HG02678 (cell line): ENCODE data around the gene PLEKHG3.

Source experiments
- ATAC-seq: cut with Tn5 transposase; IDR thresholded peaks from one replicate; pipeline ENCODE4 v1.9.1; 2021; ENCODE audit warnings: mild to moderate bottlenecking, moderate library complexity; ENCODE audit not compliant: unreplicated experiment

The PLEKHG3 gene

DNA sequence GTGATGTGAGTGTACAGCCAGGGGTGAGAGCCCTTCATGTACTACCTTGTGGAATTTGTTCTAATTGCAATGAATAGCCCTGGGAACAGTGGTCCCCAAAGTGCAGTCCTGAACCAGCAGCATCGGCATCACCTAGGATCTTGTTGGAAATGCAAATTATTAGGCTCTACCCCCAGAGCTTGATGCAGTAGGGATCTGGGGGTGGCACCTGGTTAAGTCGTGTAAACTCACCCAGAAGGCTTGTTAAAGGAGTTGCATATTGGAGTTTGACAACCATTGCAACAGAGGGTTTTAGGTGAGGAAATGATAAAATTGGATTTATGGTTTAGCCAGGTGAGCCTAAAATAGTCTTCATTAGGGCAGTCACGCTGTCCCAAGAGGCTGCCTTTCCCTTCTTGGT is 73.2 kb downstream of the PLEKHG3 start:
- ATAC-seq, result no peak

GRCh38 chr14:64778104-64778754 is 74.0 kb downstream of the PLEKHG3 start:
- ATAC-seq, result no peak

- ATAC-seq, result no peak
These were observed 75.2 kb downstream of the PLEKHG3 start for GRCh38 chr14:64779472-64779871.

DNA sequence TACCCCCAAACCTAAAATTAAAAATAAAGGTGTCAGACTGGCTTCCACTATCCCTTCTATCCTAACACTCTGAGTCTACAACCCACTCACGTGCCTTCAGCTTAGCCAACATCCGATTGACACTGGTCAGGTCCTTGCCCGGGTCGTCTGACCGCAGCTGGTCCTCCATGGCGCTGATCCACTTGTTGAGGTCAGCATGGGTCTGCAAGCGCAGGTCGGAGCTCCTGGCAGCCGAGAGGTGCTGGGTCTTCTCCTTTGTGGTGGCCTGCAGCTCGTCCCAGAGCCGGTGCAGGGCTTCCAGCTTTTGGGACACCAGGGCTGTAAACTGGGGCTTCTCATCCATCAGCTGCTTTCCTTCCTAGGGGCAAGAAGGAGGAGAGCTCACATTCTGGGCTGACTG is 78.0 kb downstream of the PLEKHG3 start:
- no peak for ATAC-seq

DNA sequence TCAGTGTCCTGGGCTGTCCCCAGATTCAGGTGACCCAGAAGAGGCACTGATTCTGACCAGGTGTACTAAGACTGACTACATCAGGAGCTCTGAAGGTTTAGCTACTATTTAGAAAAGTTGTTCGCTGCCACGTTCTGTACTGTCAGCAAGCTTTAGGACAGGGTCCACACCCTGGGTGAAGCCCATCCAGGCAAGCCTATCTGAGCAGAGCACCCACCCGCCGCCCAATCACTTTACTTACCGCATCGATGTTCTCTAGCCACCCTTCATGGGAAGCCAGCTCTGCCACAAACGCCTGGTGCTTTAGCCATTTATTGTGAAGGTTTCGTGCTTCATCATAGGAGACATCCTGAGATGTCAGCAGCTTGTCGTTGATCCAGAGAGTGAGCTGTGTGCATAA is 79.8 kb downstream of the PLEKHG3 start:
- ATAC-seq, result no peak

DNA sequence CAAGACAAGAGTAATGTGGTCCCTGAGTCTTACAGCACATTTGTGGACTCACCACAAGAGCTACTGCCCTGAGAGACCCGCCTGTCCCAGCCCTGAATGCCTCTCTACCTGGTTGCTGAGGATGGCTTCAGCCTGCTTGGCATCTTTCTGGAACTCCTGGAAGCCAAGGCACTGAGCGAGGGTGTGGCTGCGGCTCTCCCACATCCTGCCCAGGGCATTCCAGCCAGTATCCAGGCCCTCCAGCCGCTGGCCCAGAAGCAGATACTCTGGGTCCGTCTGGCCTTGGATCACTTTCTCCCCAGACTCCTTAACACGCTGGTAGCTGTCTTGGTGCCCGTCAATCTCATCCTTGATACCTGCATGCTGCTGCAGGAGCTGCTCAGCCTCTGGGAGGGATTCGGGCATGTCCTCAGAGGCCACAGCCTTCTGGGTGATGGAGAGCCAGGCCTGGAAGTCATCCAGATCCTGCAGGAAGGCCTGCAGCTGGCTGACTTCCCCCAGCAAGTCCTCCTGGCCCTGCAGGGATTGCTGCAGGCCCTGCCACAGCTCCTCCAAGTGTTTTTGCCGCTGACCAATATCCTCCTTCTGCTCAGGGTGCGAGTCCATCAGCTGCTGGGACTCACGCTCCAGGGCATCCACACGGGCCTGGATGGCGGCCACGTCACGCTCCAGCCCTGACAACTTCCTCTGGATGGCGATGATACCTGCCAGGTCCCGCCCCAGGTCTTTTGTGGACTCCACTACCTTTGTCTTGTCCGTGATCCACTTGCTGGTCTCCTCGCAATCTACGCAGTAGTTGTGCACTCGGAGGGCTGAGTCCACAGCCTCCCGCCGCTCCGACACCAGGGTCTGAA is 82.3 kb downstream of the PLEKHG3 start:
- no peak for ATAC-seq

DNA sequence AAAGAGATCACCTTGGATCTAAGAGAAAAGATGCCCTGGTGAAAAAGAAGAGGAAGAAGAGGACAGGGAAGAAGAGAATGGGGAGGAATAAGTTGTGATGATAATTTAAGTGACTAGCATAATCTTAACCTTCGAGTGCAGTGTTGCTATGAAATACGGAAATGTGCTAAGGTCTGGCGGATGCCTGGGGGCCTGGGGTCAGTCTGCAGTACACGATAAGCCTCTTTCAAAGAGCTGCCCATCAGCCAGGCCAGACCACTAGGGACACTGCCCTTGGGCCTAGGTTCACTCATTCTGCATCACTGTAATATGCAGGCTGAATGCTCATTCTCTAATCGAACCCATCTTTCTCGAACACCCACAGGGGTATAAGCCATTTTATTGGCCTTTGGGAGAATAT is 83.4 kb downstream of the PLEKHG3 start:
- no peak for ATAC-seq

GRCh38 chr14:64788706-64789105 is 84.5 kb downstream of the PLEKHG3 start:
- no peak for ATAC-seq

DNA sequence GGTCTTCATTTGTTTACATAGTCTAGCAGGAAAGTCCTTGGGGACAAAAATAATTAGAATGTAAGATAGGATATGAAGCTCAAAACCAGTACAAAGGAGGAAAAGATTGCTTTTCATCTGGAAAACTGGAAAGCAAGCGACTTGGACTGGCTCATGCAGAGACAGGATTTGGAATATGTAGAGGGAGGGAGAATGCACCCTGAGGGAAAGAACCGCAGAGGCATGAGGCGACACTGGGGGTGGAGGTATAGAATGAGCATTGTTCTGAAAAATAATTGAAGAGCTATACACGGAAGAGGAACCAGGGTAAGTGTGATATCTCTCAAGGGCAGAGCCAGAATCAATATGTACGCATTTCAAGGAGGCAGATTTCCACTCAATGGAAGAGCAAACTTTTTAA is 85.5 kb downstream of the PLEKHG3 start:
- ATAC-seq, result no peak

- ATAC-seq, result no peak
These were observed 86.3 kb downstream of the PLEKHG3 start for GRCh38 chr14:64790478-64790877.

DNA sequence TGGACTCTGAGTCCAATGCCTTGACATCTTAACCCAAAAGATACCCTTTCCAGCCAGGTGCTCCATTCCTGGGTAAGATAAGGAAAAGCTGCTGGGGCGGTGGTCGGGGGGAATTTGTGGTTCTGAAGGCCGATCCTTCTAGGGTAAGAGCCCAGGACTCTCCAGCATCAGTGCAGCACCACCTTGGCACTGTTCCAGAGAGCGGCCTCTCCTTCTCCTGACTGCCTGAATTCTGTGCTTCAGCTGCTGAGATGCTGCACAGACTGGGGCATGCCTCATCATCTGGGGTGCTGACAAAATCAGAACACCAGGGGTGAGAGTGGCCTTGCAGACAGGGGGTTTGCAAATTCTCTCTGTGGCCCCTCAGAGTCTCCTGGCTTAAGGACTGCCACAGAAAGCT is 88.0 kb downstream of the PLEKHG3 start:
- ATAC-seq, result no peak

GRCh38 chr14:64792871-64793560 is 88.8 kb downstream of the PLEKHG3 start:
- no peak for ATAC-seq

DNA sequence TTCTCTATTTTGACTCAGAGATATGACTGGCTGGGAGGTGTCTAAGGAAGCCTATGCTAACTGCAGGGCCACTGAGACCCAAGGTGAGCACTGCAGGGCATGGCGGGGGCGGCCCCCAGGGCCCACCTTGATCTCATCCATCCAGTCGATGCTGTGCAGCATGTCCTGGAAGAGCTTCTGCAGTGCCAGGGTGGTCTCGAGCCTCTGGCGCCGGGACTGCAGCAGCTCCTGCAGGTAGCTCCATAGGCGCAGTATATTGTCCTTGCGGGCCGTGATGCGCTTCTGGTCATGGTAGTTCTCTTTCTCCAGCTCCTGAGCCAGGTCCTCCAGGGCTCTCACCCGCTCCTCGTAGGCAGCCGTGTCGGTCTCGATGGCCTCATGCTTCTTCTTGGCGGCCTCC is 91.0 kb downstream of the PLEKHG3 start:
- ATAC-seq, result no peak

- ATAC-seq, result no peak
These were observed 91.7 kb downstream of the PLEKHG3 start for GRCh38 chr14:64795921-64796320.

DNA sequence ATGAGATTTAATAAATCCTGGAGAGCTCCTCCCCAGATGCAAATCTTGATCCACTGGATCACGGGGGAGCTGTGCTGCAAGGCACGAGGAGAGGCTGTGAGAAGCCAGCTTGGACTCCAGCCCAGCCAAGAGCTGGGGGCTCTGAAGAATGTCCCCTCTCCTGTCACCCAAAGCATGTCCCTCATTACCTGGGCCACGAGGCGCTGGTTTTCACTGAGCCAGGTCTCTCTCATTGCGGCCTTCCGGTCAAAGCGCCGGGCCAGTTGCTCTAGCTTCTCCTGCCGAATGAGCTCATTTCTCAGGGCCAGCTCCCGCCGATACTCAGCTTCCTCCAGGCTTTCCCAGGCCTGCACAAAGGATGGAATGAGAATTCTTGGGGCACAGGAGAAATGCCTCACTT is 92.1 kb downstream of the PLEKHG3 start:
- no peak for ATAC-seq

DNA sequence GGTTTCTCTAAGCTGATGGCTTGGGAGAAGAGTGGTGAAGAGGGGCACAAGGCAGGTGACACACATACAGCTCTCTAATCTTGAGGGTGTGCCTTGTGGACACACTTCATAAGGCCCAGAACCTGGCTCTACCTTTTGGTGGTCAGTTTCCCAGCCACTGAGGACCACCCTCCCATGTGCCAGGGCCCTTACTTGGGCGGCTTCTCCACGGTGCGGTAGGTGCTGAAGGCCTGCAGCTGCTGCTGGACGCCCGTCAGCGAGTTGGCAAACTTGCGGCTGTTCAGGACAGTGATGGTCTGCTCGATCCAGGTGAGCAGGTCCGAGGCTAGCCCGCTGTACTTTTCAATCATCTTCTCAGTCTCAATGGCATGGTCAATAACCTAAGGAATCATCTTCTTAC is 95.3 kb downstream of the PLEKHG3 start:
- no peak for ATAC-seq
